HEK293T (cell line): ENCODE results near the gene MAGED2.

Experiments
- ARNT ChIP-seq: fragments of 450-650 bp; IDR thresholded peaks from 2 replicates; pipeline ENCODE4 v1.6.1; 2017; ENCODE audit warnings: mild to moderate bottlenecking
- BHLHE40 ChIP-seq: fragments of 450-650 bp; IDR thresholded peaks from 2 replicates; pipeline ENCODE4 v1.6.1; 2016; ENCODE audit warnings: mild to moderate bottlenecking, moderate library complexity, borderline replicate concordance
- ELF4 ChIP-seq: fragments of 450-650 bp; IDR thresholded peaks from 2 replicates; pipeline ENCODE4 v1.6.1; 2017; ENCODE audit warnings: antibody characterized with exemption
- FOXA1 ChIP-seq: fragments of 450-650 bp; IDR thresholded peaks from 2 replicates; pipeline ENCODE4 v1.6.1; 2016; ENCODE audit warnings: mild to moderate bottlenecking
- FOXK2 ChIP-seq: fragments of 450-650 bp; IDR thresholded peaks from 2 replicates; pipeline ENCODE4 v1.6.1; 2016; ENCODE audit warnings: mild to moderate bottlenecking
- FOXM1 ChIP-seq: fragments of 450-650 bp; IDR thresholded peaks from 2 replicates; pipeline ENCODE4 v1.6.1; 2017; ENCODE audit warnings: mild to moderate bottlenecking, borderline replicate concordance
- HDGF ChIP-seq: fragments of 450-650 bp; IDR thresholded peaks from 2 replicates; pipeline ENCODE4 v1.6.1; 2017; ENCODE audit warnings: antibody characterized with exemption, borderline replicate concordance
- LEF1 ChIP-seq: fragments of 450-650 bp; IDR thresholded peaks from 2 replicates; pipeline ENCODE4 v1.6.1; 2017; ENCODE audit warnings: mild to moderate bottlenecking, borderline replicate concordance
- NFRKB ChIP-seq: fragments of 450-650 bp; IDR thresholded peaks from 2 replicates; pipeline ENCODE4 v1.6.1; 2016; ENCODE audit warnings: mild to moderate bottlenecking, moderate library complexity
- SP1 ChIP-seq: fragments of 450-650 bp; IDR thresholded peaks from 2 replicates; pipeline ENCODE4 v1.6.1; 2017
- SUZ12 ChIP-seq: fragments of 450-650 bp; IDR thresholded peaks from 2 replicates; pipeline ENCODE4 v1.6.1; 2016; ENCODE audit warnings: mild to moderate bottlenecking
- TARDBP ChIP-seq: fragments of 450-650 bp; IDR thresholded peaks from 2 replicates; pipeline ENCODE4 v1.6.1; 2016
- ZNF384 ChIP-seq: fragments of 450-650 bp; IDR thresholded peaks from 2 replicates; pipeline ENCODE4 v1.6.1; 2016
- TF ChIP-seq, protein P1 (sequence below): fragments of 450-650 bp; IDR thresholded peaks from 2 replicates; pipeline ENCODE4 v1.6.1; 2016

DNA sequence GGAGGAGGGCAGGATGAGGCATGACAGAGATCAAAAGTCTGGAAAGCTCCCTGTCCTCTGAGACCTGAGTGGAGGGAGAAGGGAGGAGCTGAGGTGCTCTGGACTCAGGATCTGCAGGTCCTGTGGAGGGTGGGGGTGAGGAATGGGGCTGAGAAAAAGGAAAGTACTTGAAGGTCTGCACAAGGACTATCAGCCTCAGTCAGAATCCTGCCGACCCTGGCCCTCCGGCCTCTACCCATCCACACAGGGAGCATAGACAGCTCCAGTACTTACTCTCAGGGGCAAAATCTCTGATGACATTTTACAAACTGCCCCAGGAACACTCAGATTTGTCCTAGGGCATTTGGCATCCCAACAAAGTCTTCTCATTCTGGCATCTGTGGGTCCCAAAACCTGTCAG lies 8.5 kb upstream of the MAGED2 start:
- no peak for TF ChIP-seq SP1
- TF ChIP-seq HDGF: no peak
- TF ChIP-seq FOXM1: no peak
- TF ChIP-seq FOXK2: no peak
- TF ChIP-seq FOXA1: no peak
- TF ChIP-seq TARDBP: no peak
- TF ChIP-seq LEF1: no peak
- TF ChIP-seq SUZ12: no peak
- no peak for TF ChIP-seq ZNF384
- TF ChIP-seq, protein P1, sequence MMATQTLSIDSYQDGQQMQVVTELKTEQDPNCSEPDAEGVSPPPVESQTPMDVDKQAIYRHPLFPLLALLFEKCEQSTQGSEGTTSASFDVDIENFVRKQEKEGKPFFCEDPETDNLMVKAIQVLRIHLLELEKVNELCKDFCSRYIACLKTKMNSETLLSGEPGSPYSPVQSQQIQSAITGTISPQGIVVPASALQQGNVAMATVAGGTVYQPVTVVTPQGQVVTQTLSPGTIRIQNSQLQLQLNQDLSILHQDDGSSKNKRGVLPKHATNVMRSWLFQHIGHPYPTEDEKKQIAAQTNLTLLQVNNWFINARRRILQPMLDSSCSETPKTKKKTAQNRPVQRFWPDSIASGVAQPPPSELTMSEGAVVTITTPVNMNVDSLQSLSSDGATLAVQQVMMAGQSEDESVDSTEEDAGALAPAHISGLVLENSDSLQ: no peak
- TF ChIP-seq NFRKB: no peak
- TF ChIP-seq ARNT: no peak
- TF ChIP-seq ELF4: no peak
- TF ChIP-seq BHLHE40: no peak
